T-helper 17 cell (primary cell): ENCODE data around the gene PTGES. TPM values are rescaled to one million over a fixed set of nuclear protein-coding genes. Genes with fewer than 3 reads are reported as not detected.
A peak's percentile ranks its signal among the peaks of the same experiment; 100 is the strongest.
"Not testable (repeated sequence)": the region's sequence is repeated elsewhere in the genome, so short reads cannot be mapped to it uniquely, and the experiment has no call there.

Source experiments
- ATAC-seq: fragments of 150-1000 bp; cut with Tn5 transposase; 2 replicates; pipeline ENCODE4 v1.10.0; 2021; ENCODE audit warnings: mild to moderate bottlenecking, moderate library complexity
- DNase-seq, 3 donors: peaks; one replicate each; pipeline versions ENCODE4 v3.0.0 to v3.0.0-alpha.2; 2020 to 2021
- H3K9me3 ChIP-seq: one replicate; pipeline ENCODE4 v1.7.0; 2013; ENCODE audit warnings: low read length, mild to moderate bottlenecking; ENCODE audit not compliant: control insufficient read depth, poor library complexity, severe bottlenecking
- H3K27ac Mint-ChIP-seq: one replicate; pipeline ENCODE4 v1.8.0; 2022; ENCODE audit warnings: mild to moderate bottlenecking, moderate library complexity, mixed read lengths
- H3K27me3 Mint-ChIP-seq: one replicate; pipeline ENCODE4 v1.8.0; 2022; ENCODE audit warnings: mixed read lengths
- H3K36me3 Mint-ChIP-seq: one replicate; pipeline ENCODE4 v1.8.0; 2022; ENCODE audit warnings: low read depth, mixed read lengths
- H3K4me1 Mint-ChIP-seq: one replicate; pipeline ENCODE4 v1.8.0; 2022; ENCODE audit warnings: mild to moderate bottlenecking, mixed read lengths
- H3K4me3 Mint-ChIP-seq: one replicate; pipeline ENCODE4 v1.8.0; 2022; ENCODE audit warnings: mild to moderate bottlenecking, moderate library complexity, mixed read lengths
- total RNA-seq, 4 donors: library from RNA in 2 of 4; stranded (reverse) in 2 of 4; gene quantifications; one replicate each; pipeline ENCODE4 v1.2.3 and lab custom pipeline; 2022 to 2026

PTGES gene
- total RNA-seq, 2 donors from 2014 or later = 0.15 TPM; not detected in 1

GRCh38 chr9:129749052-129749451 lies 3.8 kb downstream of the PTGES start:
- H3K9me3 ChIP-seq, H3K27ac Mint-ChIP-seq, H3K4me3 Mint-ChIP-seq, H3K36me3 Mint-ChIP-seq, DNase-seq, H3K4me1 Mint-ChIP-seq, ATAC-seq: not testable (repeated sequence)
- H3K27me3 Mint-ChIP-seq = peaks cover 24% of the 10 kb centered on the region

DNA sequence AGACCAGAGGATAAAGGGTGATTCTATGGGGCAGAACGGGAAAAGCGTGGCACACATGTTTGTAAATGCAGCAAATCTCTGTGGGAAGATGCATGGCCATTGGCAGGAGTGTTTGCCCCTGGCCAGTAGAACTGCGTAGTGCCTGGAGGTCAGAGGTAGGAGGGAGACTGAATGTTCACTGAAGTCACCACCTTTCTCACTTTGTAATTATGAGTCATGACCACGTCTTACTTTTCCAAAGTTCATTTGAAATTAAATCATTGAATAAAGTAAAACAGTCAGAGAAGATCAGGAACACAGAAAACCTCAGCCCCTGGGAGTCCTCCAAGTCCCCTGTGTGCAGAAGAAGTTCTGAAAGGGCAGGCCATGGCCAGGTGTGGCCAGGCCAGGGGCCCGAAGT lies 4.6 kb downstream of the PTGES start:
- Mint-ChIP-seq H3K36me3 (no peaks in the 10 kb centered on the region), H3K27ac (no peak overlapping the region), H3K4me1 (peaks cover 6% of the 10 kb centered on the region), H3K27me3 (peaks cover 15% of the 10 kb centered on the region), H3K4me3 (no peak overlapping the region)
- no peaks in the 10 kb centered on the region for H3K9me3 ChIP-seq
- ATAC-seq (no peak), DNase-seq (no peak)

DNA sequence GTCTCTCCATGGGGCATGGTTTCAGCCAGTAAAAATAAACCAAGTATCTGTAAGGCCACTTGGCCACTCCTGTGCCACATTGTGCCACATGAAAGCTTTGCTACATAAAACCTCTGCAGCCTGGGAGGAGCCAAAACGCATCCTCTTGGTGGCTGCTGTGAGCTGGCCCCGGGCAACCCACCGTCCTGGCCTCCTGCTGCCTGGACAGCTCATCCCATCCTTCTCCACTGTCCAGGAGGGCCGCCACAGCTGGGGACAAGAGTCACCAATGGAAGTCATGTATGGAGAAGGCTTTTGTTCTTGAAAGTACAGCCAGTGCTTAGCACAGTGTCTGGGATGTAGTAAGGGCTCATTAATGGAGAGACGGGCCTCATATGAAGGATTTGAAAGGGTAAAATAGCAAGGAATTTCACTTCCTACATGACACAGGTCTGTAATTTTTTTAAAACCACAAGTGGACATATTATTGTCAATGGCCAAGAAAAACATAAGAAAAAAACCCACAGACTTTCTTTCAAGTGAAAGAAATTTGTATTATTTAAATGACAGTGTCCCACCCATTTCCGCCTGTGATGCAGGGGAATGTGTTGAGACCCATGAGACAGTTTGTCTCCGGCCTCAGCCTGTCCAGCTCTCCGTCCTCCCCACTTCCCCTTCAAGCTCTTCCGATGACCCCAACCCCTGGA lies 6.6 kb downstream of the PTGES start:
- Mint-ChIP-seq H3K4me1 (no peaks in the 10 kb centered on the region), H3K27ac (no peak overlapping the region), H3K4me3 (no peak overlapping the region), H3K36me3 (no peaks in the 10 kb centered on the region), H3K27me3 (no peaks in the 10 kb centered on the region)
- no peak for DNase-seq
- ATAC-seq = no peak
- no peaks in the 10 kb centered on the region for H3K9me3 ChIP-seq

- H3K9me3 ChIP-seq = no peaks in the 10 kb centered on the region
- ATAC-seq (no peak), DNase-seq (no peak)
- Mint-ChIP-seq H3K36me3 (no peaks in the 10 kb centered on the region), H3K27ac (no peak overlapping the region), H3K4me3 (no peak overlapping the region), H3K27me3 (no peaks in the 10 kb centered on the region), H3K4me1 (no peaks in the 10 kb centered on the region)
These were observed 7.6 kb downstream of the PTGES start for GRCh38 chr9:129745200-129745599.

- no peaks in the 10 kb centered on the region for H3K27me3 Mint-ChIP-seq
- no peak overlapping the region for H3K4me3 Mint-ChIP-seq
- H3K9me3 ChIP-seq = no peaks in the 10 kb centered on the region
- ATAC-seq (no peak), DNase-seq (no peak)
- H3K27ac Mint-ChIP-seq = no peak overlapping the region
- H3K4me1 Mint-ChIP-seq = peaks cover 4% of the 10 kb centered on the region
- no peaks in the 10 kb centered on the region for H3K36me3 Mint-ChIP-seq
These were observed 12.0 kb downstream of the PTGES start for GRCh38 chr9:129740666-129741464.

GRCh38 chr9:129740174-129740573 lies 12.7 kb downstream of the PTGES start:
- Mint-ChIP-seq H3K27me3 (no peaks in the 10 kb centered on the region), H3K36me3 (no peaks in the 10 kb centered on the region), H3K27ac (no peak overlapping the region), H3K4me3 (no peak overlapping the region), H3K4me1 (peaks cover 4% of the 10 kb centered on the region)
- ATAC-seq (no peak), DNase-seq (no peak)
- H3K9me3 ChIP-seq = no peaks in the 10 kb centered on the region

- Mint-ChIP-seq H3K36me3 (no peaks in the 10 kb centered on the region), H3K4me3 (peak overlapping the region; percentile 33), H3K27ac (no peak overlapping the region), H3K27me3 (no peaks in the 10 kb centered on the region), H3K4me1 (peaks cover 4% of the 10 kb centered on the region)
- ATAC-seq (no peak), DNase-seq (no peak)
- H3K9me3 ChIP-seq = no peaks in the 10 kb centered on the region
These were observed 13.4 kb downstream of the PTGES start for GRCh38 chr9:129739432-129739831.

GRCh38 chr9:129737479-129738274 lies 15.2 kb downstream of the PTGES start:
- no peaks in the 10 kb centered on the region for H3K36me3 Mint-ChIP-seq
- H3K4me1 Mint-ChIP-seq = peaks cover 4% of the 10 kb centered on the region
- H3K27ac Mint-ChIP-seq = peak overlapping the region; percentile 61
- ATAC-seq (peak; percentile 90), DNase-seq (peak; percentile 74 to 83 (median 77))
- H3K4me3 Mint-ChIP-seq = peak overlapping the region; percentile 77
- peaks cover 5% of the 10 kb centered on the region for H3K27me3 Mint-ChIP-seq
- H3K9me3 ChIP-seq = no peaks in the 10 kb centered on the region

DNA sequence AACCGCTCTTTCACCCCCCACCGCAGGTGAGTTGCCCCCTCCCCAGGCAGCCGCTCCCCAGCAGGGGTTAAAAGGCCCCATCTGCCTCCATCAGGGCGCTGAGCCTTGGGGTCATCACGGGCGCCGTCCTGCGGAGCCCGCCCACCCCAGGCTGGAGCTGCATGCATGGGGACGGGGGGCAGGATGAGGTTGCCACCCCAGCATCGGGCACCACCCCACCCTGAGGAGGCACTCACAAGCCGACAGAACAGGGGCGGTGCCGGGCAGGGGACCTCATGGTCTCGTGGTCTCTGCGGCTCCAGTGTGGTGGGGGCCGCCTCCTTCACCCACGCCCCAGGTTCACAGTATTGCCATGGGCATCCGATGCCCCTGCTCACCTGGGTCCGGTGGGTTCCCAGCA lies 16.5 kb downstream of the PTGES start:
- Mint-ChIP-seq H3K4me3 (peak overlapping the region; percentile 31), H3K27ac (no peak overlapping the region), H3K4me1 (peaks cover 6% of the 10 kb centered on the region), H3K36me3 (no peaks in the 10 kb centered on the region), H3K27me3 (peaks cover 6% of the 10 kb centered on the region)
- ATAC-seq (no peak), DNase-seq (no peak)
- no peaks in the 10 kb centered on the region for H3K9me3 ChIP-seq

GRCh38 chr9:129735546-129735945 lies 17.3 kb downstream of the PTGES start:
- Mint-ChIP-seq H3K36me3 (no peaks in the 10 kb centered on the region), H3K4me1 (peaks cover 7% of the 10 kb centered on the region), H3K27me3 (peaks cover 9% of the 10 kb centered on the region), H3K27ac (no peak overlapping the region), H3K4me3 (no peak overlapping the region)
- DNase-seq = no peak
- no peaks in the 10 kb centered on the region for H3K9me3 ChIP-seq
- no peak for ATAC-seq

DNA sequence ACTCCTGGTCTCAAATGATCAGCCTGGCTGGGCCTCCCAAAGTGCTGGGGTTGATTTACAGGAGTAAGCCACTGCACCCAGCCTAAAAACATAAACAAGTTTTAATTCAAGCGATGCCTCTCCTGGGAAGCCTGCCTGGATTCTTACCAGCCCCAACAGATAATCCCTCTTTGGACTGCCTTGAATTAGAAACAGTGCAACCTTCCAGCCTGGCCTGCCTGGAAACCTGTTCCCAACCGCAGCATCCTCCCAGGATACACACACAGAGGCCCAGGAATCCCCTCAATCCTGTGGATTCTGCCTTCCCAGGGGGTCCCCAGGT lies 19.2 kb downstream of the PTGES start:
- no peaks in the 10 kb centered on the region for H3K36me3 Mint-ChIP-seq
- peaks cover 9% of the 10 kb centered on the region for H3K27me3 Mint-ChIP-seq
- no peak for ATAC-seq

DNA sequence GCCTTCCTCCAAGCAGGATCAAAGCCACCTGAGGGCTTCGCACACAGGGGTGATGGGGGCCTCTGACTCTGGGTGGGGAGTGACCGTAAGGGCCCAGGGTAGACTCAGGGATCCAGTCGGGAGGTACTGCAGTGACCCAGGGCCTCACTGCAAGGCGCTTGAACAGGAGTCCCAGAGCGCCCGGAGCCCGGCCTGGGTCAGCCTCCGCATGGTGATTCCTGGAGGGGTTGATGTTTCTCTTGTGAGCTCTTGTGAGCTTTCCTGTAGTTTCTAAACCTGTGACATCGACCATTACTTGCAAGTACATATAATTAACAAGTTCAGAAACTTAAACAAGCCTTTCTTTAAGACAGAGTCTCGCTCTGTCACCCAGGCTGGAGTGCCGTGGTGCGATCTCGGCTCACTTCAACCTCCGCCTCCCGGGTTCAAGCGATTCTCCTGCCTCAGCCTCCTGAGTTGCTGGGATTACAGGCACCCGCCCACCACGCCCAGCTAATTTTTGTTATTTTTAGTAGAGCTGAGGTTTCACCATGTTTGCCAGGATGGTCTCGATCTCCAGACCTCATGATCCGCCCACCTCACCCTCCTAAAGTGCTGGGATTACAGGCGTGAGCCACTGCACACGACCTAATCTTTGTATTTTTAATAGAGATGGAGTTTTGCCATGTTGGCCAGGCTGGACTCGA lies 19.8 kb downstream of the PTGES start:
- Mint-ChIP-seq H3K4me1 (peaks cover 5% of the 10 kb centered on the region), H3K4me3 (no peak overlapping the region), H3K27ac (no peak overlapping the region), H3K27me3 (peaks cover 9% of the 10 kb centered on the region), H3K36me3 (no peaks in the 10 kb centered on the region)
- ATAC-seq (no peak), DNase-seq (no peak)
- H3K9me3 ChIP-seq = no peaks in the 10 kb centered on the region

More for the DNA sequence above, 19.2 kb downstream of the PTGES start:
- Mint-ChIP-seq H3K4me3 (no peak overlapping the region), H3K4me1 (peaks cover 7% of the 10 kb centered on the region), H3K27ac (no peak overlapping the region)
- no peaks in the 10 kb centered on the region for H3K9me3 ChIP-seq
- no peak for DNase-seq

DNA sequence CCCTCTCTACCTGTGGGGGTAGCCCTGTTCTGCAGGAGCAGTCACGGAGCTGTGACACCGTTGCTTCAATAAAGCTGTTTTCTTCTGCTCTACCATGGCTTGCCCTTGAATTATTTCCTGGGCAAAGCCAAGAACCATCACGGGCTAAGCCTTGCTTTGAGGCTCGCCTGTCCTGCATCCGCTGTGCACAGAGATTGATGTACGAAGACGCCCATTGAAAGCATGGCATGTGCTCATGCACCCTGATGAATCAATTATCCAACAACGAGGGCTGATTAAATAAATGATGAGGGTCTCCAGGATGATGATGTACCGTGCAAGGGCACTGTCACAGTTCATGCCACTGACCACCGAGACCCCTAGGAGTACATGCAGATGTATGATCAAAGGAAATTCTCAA lies 20.7 kb downstream of the PTGES start:
- Mint-ChIP-seq H3K36me3 (no peaks in the 10 kb centered on the region), H3K4me1 (peaks cover 3% of the 10 kb centered on the region), H3K27ac (no peak overlapping the region), H3K27me3 (peaks cover 9% of the 10 kb centered on the region), H3K4me3 (no peak overlapping the region)
- no peak for ATAC-seq
- H3K9me3 ChIP-seq = no peaks in the 10 kb centered on the region
- no peak for DNase-seq
